Spleen (tissue), 11 donors: ENCODE data around the gene MCF2L. TPM values are rescaled to one million over a fixed set of nuclear protein-coding genes. Genes with fewer than 3 reads are reported as not detected.

ENCODE experiments used
- DNase-seq: peaks from one replicate; pipeline ENCODE4 v3.0.0-alpha.2; 2020
- H3K27ac ChIP-seq, 8 donors: fragments of 200-600 bp; sonication (generic) in 7 of 8; 1 replicate in 4 of 8; 2 replicates in 4 of 8; pipeline versions ENCODE4 v1.5.0 to v1.8.0; 2016 to 2021; ENCODE audit warnings: inconsistent platforms in 4 of 8, mild to moderate bottlenecking in 4 of 8, moderate library complexity in 1 of 8
- H3K27me3 ChIP-seq, 7 donors: fragments of 200-600 bp; sonication (generic) in 6 of 7; replicated peaks in 1 of 7; 1 replicate in 4 of 7; 2 replicates in 3 of 7; pipeline versions ENCODE4 v1.5.0 to v1.8.0; 2016 to 2021; ENCODE audit warnings: inconsistent platforms in 3 of 7, mild to moderate bottlenecking in 1 of 7
- H3K36me3 ChIP-seq, 6 donors: fragments of 200-600 bp; sonication (generic) in 5 of 6; 1 replicate in 4 of 6; 2 replicates in 2 of 6; pipeline versions ENCODE4 v1.5.0 to v1.8.0; 2016 to 2021; ENCODE audit warnings: inconsistent platforms in 2 of 6
- H3K4me1 ChIP-seq, 6 donors: fragments of 200-600 bp; sonication (generic) in 5 of 6; 1 replicate in 3 of 6; 2 replicates in 3 of 6; pipeline versions ENCODE4 v1.5.0 to v1.8.0; 2016 to 2021; ENCODE audit warnings: inconsistent platforms in 3 of 6
- H3K4me3 ChIP-seq, 8 donors: fragments of 200-600 bp; sonication (generic) in 7 of 8; 1 replicate in 4 of 8; 2 replicates in 4 of 8; pipeline versions ENCODE4 v1.5.0 to v1.8.0; 2016 to 2021; ENCODE audit warnings: inconsistent platforms in 4 of 8, mild to moderate bottlenecking in 4 of 8, moderate library complexity in 2 of 8
- H3K9me3 ChIP-seq, 8 donors: fragments of 200-600 bp; sonication (generic) in 7 of 8; 1 replicate in 4 of 8; 2 replicates in 4 of 8; pipeline versions ENCODE4 v1.5.0 to v1.8.0; 2016 to 2021; ENCODE audit warnings: inconsistent platforms in 4 of 8
- CTCF ChIP-seq, 11 experiments: fragments of 200-600 bp in 7 of 11; fragments of 450-650 bp in 4 of 11; sonication (generic) in 4 of 11; IDR thresholded peaks in 8 of 11; conservative IDR thresholded peaks in 3 of 11; 1 replicate in 7 of 11; 2 replicates in 4 of 11; pipeline versions ENCODE4 v1.4.0 to v1.8.0; 2016 to 2021; ENCODE audit warnings: antibody characterized with exemption in 11 of 11, inconsistent platforms in 4 of 11, mild to moderate bottlenecking in 1 of 11
- POLR2A ChIP-seq, 3 donors: fragments of 450-650 bp; IDR thresholded peaks; one replicate each; pipeline ENCODE4 v1.5.1; 2017; ENCODE audit warnings: antibody characterized with exemption in 3 of 3, mild to moderate bottlenecking in 1 of 3
- POLR2AphosphoS5 ChIP-seq, 3 donors: sonication (generic); formaldehyde crosslinking; IDR thresholded peaks; one replicate each; pipeline ENCODE4 v1.5.1; 2017; ENCODE audit warnings: antibody characterized with exemption in 3 of 3
- WGBS, 5 donors: extraction: QIAGEN DNeasy Blood & Tissue Kit in 3 of 5; methylation state at CpG; one replicate each; pipeline versions ENCODE4 v1.1.5 to v1.1.7; 2013 to 2018; 5-methylcytosine and 5-hydroxymethylcytosine counted together
- intact Hi-C: fragments of 100-400 bp; cut with DNase I; formaldehyde crosslinking; loops from one replicate; pipeline ENCODE4 v1.15.0; 2023; ENCODE audit warnings: low total_unique reads
- polyA plus RNA-seq, 3 donors: library from polyadenylated mRNA; stranded (reverse); fragments of 200-250 nt; gene quantifications; one replicate each; pipeline ENCODE4 v1.2.1, GENCODE V29; 2013
- total RNA-seq, 7 donors: library from RNA; depleted of rRNA in 3 of 7; stranded (reverse); fragments of >200 nt in 3 of 7; fragmentation: NEBNext Ultra II Directional in 4 of 7; extraction: Animal tissue kit (Norgen Biotek cat#: 25700) in 4 of 7; gene quantifications; one replicate each; pipeline versions ENCODE4 v1.1.0 to v1.2.1, GENCODE V29; 2016 to 2021
- donor health status: healthy with polysubstance abuse.
- donor health status: DM: no; HTN: no; CAD: no; lungs with moderate emphysema.
- donor health status: DM: no; HTN: no; CAD: no.
- donor health status: Bipolar disorder and iron deficiency.
- donor health status: healthy.
- donor health status: DM: no; HTN: no; CAD: no.
- donor health status: DM: yes; HTN: yes; CAD: no.

MCF2L gene
- total and polyA plus RNA-seq, 10 donors: 4.3 to 21.4 (median 13.0) TPM

- no peaks in the 10 kb centered on the region for H3K9me3 ChIP-seq
- no peak overlapping the region for H3K4me3 ChIP-seq
- intact Hi-C loops: no loop called here
- peaks cover 0 to under 1% (median 0%) of the 10 kb centered on the region in 6 donors for H3K4me1 ChIP-seq
- TF ChIP-seq CTCF (IDR thresholded peaks at IDR 0.05 in 8 of 11, conservative IDR thresholded peaks at IDR 0.05 in 3 of 11) (no peak), POLR2AphosphoS5 (IDR thresholded peaks at IDR 0.05) (no peak), POLR2A (IDR thresholded peaks at IDR 0.05) (no peak)
- 80 to 96% (median 89%) methylated on average over 2 of the region's 2 CpGs for WGBS, 5 donors
- DNase-seq: no peak
- H3K36me3 ChIP-seq: no peaks in the 10 kb centered on the region
- peaks cover 0 to 9% (median 0%) of the 10 kb centered on the region in 7 donors for H3K27me3 ChIP-seq
- H3K27ac ChIP-seq: no peak overlapping the region
Measured at GRCh38 chr13:113135281-113135760, 166.3 kb downstream of the MCF2L start.

GRCh38 chr13:113137691-113138298 lies 168.8 kb downstream of the MCF2L start:
- H3K36me3 ChIP-seq: no peaks in the 10 kb centered on the region
- no peak overlapping the region for H3K4me3 ChIP-seq
- no peak for DNase-seq
- H3K27me3 ChIP-seq: no peaks in the 10 kb centered on the region
- H3K4me1 ChIP-seq: no peaks in the 10 kb centered on the region
- intact Hi-C loops: no loop called here
- WGBS, 5 donors: 88 to 92% (median 90%) methylated on average over 11 of the region's 11 CpGs
- no peak for TF ChIP-seq POLR2AphosphoS5 (IDR thresholded peaks at IDR 0.05)
- no peaks in the 10 kb centered on the region for H3K9me3 ChIP-seq
- H3K27ac ChIP-seq: no peak overlapping the region

- intact Hi-C loops: no loop called here
- DNase-seq: no peak
- 63 to 81% (median 70%) methylated on average over 16 of the region's 16 CpGs for WGBS, 5 donors
Measured at GRCh38 chr13:113138792-113139551, 170.0 kb downstream of the MCF2L start.

GRCh38 chr13:113139577-113139976 lies 170.6 kb downstream of the MCF2L start:
- H3K4me1 ChIP-seq: no peaks in the 10 kb centered on the region

More at GRCh38 chr13:113138792-113139551, 170.0 kb downstream of the MCF2L start:
- H3K4me3 ChIP-seq: no peak overlapping the region
- no peak for TF ChIP-seq CTCF (IDR thresholded peaks at IDR 0.05 in 8 of 11, conservative IDR thresholded peaks at IDR 0.05 in 3 of 11)
- TF ChIP-seq POLR2AphosphoS5 (IDR thresholded peaks at IDR 0.05): peak in 1 of 3 donors; percentile 67
- H3K27me3 ChIP-seq: no peaks in the 10 kb centered on the region
- H3K36me3 ChIP-seq: no peaks in the 10 kb centered on the region
- H3K9me3 ChIP-seq: no peaks in the 10 kb centered on the region
- H3K27ac ChIP-seq: peak overlapping the region in 5 of 8 donors; percentile 36 to 53 (median 44)
- H3K4me1 ChIP-seq: no peaks in the 10 kb centered on the region

More at GRCh38 chr13:113139577-113139976, 170.6 kb downstream of the MCF2L start:
- Histone ChIP-seq H3K9me3 (no peaks in the 10 kb centered on the region), H3K27ac (peak overlapping the region in 4 of 8 donors; percentile 10 to 46 (median 40)), H3K27me3 (no peaks in the 10 kb centered on the region), H3K4me3 (no peak overlapping the region), H3K36me3 (no peaks in the 10 kb centered on the region)
- DNase-seq: no peak
- TF ChIP-seq CTCF (IDR thresholded peaks at IDR 0.05 in 8 of 11, conservative IDR thresholded peaks at IDR 0.05 in 3 of 11) (no peak), POLR2AphosphoS5 (IDR thresholded peaks at IDR 0.05) (no peak), POLR2A (IDR thresholded peaks at IDR 0.05) (no peak)
- WGBS, 5 donors: 71 to 91% (median 86%) methylated on average over 5 of the region's 5 CpGs
- intact Hi-C loops: no loop called here
